CD4-positive, alpha-beta T cell treated with Interleukin-15 for 4 hours (primary cell): ENCODE data around the gene VPS26C.
"Not testable (repeated sequence)": the region's sequence is repeated elsewhere in the genome, so short reads cannot be mapped to it uniquely, and the experiment has no call there.

ENCODE experiments used
- DNase-seq: peaks from one replicate; pipeline ENCODE4 v3.0.0-alpha.2; 2020; ENCODE audit warnings: low spot score

Gene VPS26C

GRCh38 chr21:37228003-37228400 lies 39.1 kb downstream of the VPS26C start:
- DNase-seq, result no peak

DNA sequence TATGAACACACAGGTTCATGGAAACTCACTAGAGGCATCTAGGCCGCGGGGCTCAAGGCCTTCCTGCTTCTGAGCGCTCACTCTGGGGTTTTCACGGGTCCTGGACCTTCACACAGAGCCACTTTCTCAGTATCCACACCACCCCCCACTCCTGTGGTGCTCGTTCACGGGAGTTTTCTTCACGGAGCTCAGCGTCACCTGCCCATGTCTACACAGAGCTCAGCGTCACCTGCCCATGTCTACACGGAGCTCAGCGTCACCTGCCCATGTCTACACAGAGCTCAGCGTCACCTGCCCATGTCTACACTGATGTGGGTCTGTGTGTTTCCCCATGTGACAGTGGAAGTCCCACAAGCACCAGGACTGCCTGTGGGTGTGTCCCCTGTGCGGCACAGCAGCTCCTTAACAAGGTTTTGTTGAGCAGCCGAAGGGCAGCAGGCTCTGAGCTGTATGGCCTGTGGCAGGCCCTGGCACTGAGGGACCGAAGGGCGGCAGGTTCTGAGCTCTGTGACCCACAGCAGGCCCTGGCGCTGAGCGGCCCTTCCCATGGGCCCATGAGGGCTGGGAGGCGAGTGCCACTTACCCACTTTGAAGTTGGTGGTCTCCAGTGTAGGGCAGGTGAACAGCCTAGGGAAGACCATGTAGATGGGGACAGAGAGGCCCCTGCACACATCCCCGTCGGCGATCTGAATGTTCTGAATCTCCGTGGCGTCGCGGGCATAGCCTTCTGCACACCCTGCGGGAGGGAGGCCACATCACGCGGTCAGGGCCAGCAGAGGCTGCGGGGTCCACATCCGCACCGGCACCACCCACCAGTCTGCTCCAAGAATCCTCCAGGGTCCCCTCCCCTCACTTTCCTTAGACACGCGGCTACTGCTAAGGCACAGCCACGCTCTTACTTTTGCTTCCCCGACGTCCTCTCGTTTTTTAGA lies 39.8 kb downstream of the VPS26C start:
- no peak for DNase-seq

- DNase-seq, result no peak
These were observed 40.9 kb downstream of the VPS26C start for GRCh38 chr21:37226041-37226920.

- peak; percentile 71 for DNase-seq
These were observed 42.0 kb downstream of the VPS26C start for GRCh38 chr21:37224861-37225839.

GRCh38 chr21:37223804-37224345 lies 43.3 kb downstream of the VPS26C start:
- DNase-seq, result no peak

DNA sequence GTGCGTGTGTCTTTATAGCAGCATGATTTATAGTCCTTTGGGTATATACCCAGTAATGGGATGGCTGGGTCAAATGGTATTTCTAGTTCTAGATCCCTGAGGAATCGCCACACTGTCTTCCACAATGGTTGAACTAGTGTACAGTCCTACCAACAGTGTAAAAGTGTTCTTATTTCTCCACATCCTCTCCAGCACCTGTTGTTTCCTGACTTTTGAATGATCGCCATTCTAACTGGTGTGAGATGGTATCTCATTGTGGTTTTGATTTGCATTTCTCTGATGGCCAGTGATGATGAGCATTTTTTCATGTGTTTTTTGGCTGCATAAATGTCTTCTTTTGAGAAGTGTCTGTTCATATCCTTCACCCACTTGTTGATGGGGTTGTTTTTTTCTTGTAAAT lies 44.9 kb downstream of the VPS26C start:
- DNase-seq, result not testable (repeated sequence)

GRCh38 chr21:37220981-37221664 lies 46.0 kb downstream of the VPS26C start:
- DNase-seq, result peak; percentile 94

DNA sequence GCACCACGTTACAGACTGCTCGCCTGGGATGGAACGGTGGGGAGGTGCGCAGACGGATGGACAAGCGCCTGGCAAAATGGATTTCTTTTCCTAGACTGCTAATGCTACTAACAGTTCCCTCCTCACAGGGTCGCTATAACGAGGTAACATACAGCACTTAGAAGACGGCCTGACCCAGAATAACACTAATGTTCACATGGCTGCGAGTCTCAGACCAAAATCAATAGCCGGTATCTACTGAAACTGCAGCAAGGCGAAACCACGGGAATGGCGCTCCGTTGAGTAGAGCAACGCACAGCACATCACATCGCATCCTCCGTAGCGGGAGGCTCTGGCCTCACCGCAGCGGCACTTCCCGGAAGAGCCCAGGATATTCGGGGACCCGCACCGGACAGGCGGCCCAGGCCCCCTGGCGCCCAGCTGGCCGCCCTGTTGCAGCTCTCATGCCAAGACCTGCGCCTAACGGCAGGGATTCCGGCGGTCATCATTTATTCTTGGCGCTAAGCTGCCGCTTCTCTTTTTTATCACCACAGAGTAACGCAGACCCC lies 46.6 kb downstream of the VPS26C start:
- peak; percentile 31 for DNase-seq

GRCh38 chr21:37219761-37220432 lies 47.2 kb downstream of the VPS26C start:
- peak; percentile 27 for DNase-seq

GRCh38 chr21:37214952-37215351 lies 52.2 kb downstream of the VPS26C start:
- no peak for DNase-seq

GRCh38 chr21:37210799-37211198 lies 56.3 kb downstream of the VPS26C start:
- DNase-seq, result no peak

GRCh38 chr21:37210130-37210529 lies 57.0 kb downstream of the VPS26C start:
- no peak for DNase-seq

DNA sequence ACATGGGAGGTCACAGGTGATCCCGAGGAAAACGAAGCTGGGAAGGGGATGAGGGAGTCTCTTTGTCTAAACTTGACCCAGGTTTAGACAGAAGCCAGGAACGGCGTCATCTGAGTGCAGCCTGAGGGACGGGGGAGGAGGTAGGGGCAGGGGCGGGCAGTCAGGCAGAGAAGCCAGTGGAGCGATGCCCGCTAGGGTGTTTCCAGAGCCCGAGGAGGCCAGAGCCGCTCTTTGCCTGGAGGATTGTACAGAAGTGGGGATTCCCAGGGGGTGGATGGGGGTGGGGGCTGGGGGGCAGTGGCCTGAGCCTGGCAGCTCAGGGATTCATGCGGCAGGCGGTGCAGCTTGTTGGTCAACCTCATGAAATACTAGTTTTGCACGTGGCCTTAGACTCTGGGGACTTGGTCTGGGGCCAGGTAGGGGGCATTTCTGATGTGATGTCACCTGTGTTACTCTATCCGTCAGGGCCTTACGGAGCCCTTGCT lies 58.4 kb downstream of the VPS26C start:
- no peak for DNase-seq

- DNase-seq, result no peak
These were observed 58.9 kb downstream of the VPS26C start for GRCh38 chr21:37208056-37208721.

GRCh38 chr21:37207441-37208009 lies 59.6 kb downstream of the VPS26C start:
- DNase-seq, result no peak

- DNase-seq, result no peak
These were observed 60.6 kb downstream of the VPS26C start for GRCh38 chr21:37206496-37206895.

- no peak for DNase-seq
These were observed 62.6 kb downstream of the VPS26C start for GRCh38 chr21:37204580-37204979.

- no peak for DNase-seq
These were observed 64.7 kb downstream of the VPS26C start for GRCh38 chr21:37202221-37203110.
